ENCODE measurements around the gene PRTG. TPM values are rescaled to one million over a fixed set of nuclear protein-coding genes. Genes with fewer than 3 reads are reported as not detected.

Gene PRTG
- total RNA-seq, 2 experiments from 2014 or later = not detected

DNA sequence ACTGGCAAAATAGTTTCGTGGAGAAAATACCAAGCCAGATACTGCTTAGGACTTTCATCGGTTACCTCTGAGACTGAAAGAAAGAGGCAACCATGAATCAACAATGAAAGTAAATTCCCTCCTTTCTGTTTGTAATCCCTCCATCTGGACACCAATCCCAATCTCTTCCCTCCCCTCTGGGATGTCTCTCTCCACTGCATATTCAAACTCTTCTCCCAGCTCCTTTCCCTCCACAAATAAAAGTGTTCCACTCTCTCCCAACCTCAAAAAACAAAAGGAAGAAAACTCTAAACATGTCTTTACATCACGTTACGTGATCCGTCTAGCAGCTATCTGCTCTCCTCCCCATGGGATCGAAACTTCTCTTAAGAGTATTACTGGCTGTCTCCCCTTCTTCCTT lies 55.2 kb downstream of the PRTG start:
- Mint-ChIP-seq H3K36me3 (ENCODE audit: low read depth) (no peaks in the 10 kb centered on the region), H3K4me3 (no peak overlapping the region), H3K9me3 (no peaks in the 10 kb centered on the region), H3K4me1 (ENCODE audit: low read depth) (no peaks in the 10 kb centered on the region), H3K27ac (no peak overlapping the region), H3K27me3 (no peaks in the 10 kb centered on the region)
- intact Hi-C loops (cut with micrococcal nuclease) = no loop called here
- POLR2A ChIA-PET = no interaction called here
- ATAC-seq = no peak
- TF ChIP-seq, protein P1, sequence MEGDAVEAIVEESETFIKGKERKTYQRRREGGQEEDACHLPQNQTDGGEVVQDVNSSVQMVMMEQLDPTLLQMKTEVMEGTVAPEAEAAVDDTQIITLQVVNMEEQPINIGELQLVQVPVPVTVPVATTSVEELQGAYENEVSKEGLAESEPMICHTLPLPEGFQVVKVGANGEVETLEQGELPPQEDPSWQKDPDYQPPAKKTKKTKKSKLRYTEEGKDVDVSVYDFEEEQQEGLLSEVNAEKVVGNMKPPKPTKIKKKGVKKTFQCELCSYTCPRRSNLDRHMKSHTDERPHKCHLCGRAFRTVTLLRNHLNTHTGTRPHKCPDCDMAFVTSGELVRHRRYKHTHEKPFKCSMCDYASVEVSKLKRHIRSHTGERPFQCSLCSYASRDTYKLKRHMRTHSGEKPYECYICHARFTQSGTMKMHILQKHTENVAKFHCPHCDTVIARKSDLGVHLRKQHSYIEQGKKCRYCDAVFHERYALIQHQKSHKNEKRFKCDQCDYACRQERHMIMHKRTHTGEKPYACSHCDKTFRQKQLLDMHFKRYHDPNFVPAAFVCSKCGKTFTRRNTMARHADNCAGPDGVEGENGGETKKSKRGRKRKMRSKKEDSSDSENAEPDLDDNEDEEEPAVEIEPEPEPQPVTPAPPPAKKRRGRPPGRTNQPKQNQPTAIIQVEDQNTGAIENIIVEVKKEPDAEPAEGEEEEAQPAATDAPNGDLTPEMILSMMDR (IDR thresholded peaks at IDR 0.05) = no peak
- CTCF ChIA-PET = interaction anchor here (0.7 kb wide), 1 partner anchor 164 kb away, joined by 3 read pairs; no protein-coding TSS in a partner anchor
- no peak for DNase-seq

DNA sequence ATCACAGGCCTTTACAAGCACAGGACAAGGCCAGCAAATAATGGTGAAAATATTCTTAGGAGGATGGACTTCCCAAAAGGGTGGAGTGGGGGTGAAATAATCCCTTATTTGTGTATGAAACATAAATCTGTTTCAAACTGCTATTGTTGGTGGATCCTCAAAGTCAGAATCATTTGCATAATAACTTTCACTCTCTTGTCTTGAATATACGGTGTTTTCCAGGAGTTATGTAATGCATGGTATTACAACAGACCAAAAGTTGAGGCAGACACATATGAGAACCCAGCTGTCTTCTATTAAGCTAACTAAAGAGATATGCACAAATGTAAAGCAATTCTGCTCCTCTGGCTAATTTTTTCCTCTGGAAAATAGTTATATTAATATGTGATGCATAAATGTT lies 57.7 kb downstream of the PRTG start:
- ChIA-PET CTCF (no interaction called here), POLR2A (no interaction called here)
- Mint-ChIP-seq H3K27ac (no peak overlapping the region), H3K4me1 (ENCODE audit: low read depth) (peaks cover 4% of the 10 kb centered on the region), H3K27me3 (no peaks in the 10 kb centered on the region), H3K4me3 (no peak overlapping the region), H3K36me3 (ENCODE audit: low read depth) (no peaks in the 10 kb centered on the region), H3K9me3 (no peaks in the 10 kb centered on the region)
- TF ChIP-seq, protein P1 (IDR thresholded peaks at IDR 0.05) = no peak
- DNase-seq = no peak
- ATAC-seq = no peak
- intact Hi-C loops (cut with micrococcal nuclease) = no loop called here

DNA sequence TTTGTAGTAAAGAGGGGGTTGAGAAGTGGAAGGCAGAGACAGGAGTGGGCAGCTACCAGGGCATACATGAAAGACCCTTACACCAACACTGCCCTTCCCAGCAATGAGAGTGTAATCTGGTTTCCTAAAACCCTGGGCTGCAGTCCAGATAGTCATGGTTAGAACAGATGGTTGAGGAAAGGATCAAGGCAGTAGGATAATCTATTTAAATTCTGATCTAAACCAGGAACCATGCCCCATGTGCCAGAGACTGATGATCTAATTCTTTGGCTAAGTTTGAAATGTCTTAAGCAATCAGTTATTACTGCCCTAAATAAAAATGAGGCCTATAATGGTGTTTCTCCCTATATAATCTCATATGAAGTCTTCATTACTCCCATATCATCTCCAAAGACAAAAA lies 59.6 kb downstream of the PRTG start:
- Mint-ChIP-seq H3K27ac (no peak overlapping the region), H3K27me3 (no peaks in the 10 kb centered on the region), H3K4me3 (no peak overlapping the region), H3K36me3 (ENCODE audit: low read depth) (no peaks in the 10 kb centered on the region), H3K9me3 (no peaks in the 10 kb centered on the region), H3K4me1 (ENCODE audit: low read depth) (peaks cover 4% of the 10 kb centered on the region)
- no peak for ATAC-seq
- CTCF ChIA-PET = interaction anchor here (0.6 kb wide), 1 partner anchor 34 kb away, joined by 3 read pairs; no protein-coding TSS in a partner anchor
- TF ChIP-seq, protein P1 (IDR thresholded peaks at IDR 0.05) = no peak
- POLR2A ChIA-PET = no interaction called here
- intact Hi-C loops (cut with micrococcal nuclease) = no loop called here
- no peak for DNase-seq

DNA sequence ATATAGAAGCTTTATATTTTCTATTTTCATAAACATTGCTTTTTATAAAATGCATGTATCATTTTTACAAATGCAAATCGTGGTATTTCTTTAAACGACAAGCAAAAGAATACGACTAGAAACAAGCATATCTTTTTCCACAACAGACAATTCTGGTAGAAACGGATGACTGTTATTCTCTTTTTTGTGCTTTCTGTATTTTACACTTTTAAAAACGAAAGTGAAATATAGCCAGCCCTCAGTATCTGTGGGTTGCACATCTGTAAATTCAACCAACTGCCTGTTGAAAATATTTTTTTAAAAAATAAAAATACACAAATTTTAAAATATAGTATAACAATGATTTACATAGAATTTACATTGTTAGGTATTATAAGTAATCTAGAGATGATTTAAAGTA lies 61.3 kb downstream of the PRTG start:
- Mint-ChIP-seq H3K27me3 (no peaks in the 10 kb centered on the region), H3K9me3 (no peaks in the 10 kb centered on the region), H3K27ac (no peak overlapping the region), H3K36me3 (ENCODE audit: low read depth) (no peaks in the 10 kb centered on the region), H3K4me3 (no peak overlapping the region), H3K4me1 (ENCODE audit: low read depth) (peaks cover 4% of the 10 kb centered on the region)
- DNase-seq = no peak
- ChIA-PET POLR2A (no interaction called here), CTCF (no interaction called here)
- intact Hi-C loops (cut with micrococcal nuclease) = no loop called here
- TF ChIP-seq, protein P1 (IDR thresholded peaks at IDR 0.05) = no peak
- ATAC-seq = no peak

DNA sequence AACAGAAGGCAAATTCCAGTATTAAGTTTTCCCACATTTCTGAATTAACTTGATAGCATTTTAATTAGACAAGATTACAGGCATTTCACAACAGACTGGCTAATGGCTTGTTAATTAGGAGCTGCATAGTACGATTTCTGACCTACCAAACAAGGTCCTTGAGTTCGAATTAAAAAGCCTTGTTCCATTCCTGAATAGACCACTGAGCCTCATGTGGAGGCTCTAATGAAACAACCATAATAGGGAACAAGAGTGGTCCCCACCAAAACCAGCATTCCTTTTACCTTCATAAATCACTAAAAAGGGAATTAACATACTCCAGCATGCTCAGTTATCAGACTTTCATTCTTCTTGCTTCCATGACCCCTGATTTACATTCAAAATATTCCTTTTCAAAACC lies 66.4 kb downstream of the PRTG start:
- peaks cover 3% of the 10 kb centered on the region for H3K27me3 Mint-ChIP-seq
- no peak for ATAC-seq
- no peak overlapping the region for H3K4me3 Mint-ChIP-seq
- DNase-seq = no peak
- TF ChIP-seq, protein P1 (IDR thresholded peaks at IDR 0.05) = no peak
- CTCF ChIA-PET = no interaction called here
- intact Hi-C loops (cut with micrococcal nuclease) = no loop called here
- H3K27ac Mint-ChIP-seq = no peak overlapping the region
- no peaks in the 10 kb centered on the region for H3K9me3 Mint-ChIP-seq
- H3K4me1 Mint-ChIP-seq (ENCODE audit: low read depth) = peaks cover 3% of the 10 kb centered on the region
- no peaks in the 10 kb centered on the region for H3K36me3 Mint-ChIP-seq (ENCODE audit: low read depth)
- POLR2A ChIA-PET = no interaction called here
